ENCODE measurements around the gene GALNT15.
A peak's percentile ranks its signal among the peaks of the same experiment; 100 is the strongest.

The GALNT15 gene

GRCh38 chr3:16257309-16257708 is 82.8 kb downstream of the GALNT15 start:
- no peak for DNase-seq

- DNase-seq = no peak
Measured at GRCh38 chr3:16258177-16258576, 83.7 kb downstream of the GALNT15 start.

- no peak for DNase-seq
Measured at GRCh38 chr3:16258866-16259265, 84.4 kb downstream of the GALNT15 start.

GRCh38 chr3:16260046-16260445 is 85.6 kb downstream of the GALNT15 start:
- no peak for DNase-seq

GRCh38 chr3:16262174-16262573 is 87.7 kb downstream of the GALNT15 start:
- DNase-seq = no peak

GRCh38 chr3:16264174-16264707 is 89.8 kb downstream of the GALNT15 start:
- DNase-seq = no peak

- peak; percentile 100 for DNase-seq
Measured at GRCh38 chr3:16264708-16265454, 90.4 kb downstream of the GALNT15 start, which contains the start of the genes DPH3 and OXNAD1. TSS of gene DPH3 (minus strand) at chr3:16264943. CDS start at chr3:16264876, 67 bp downstream. TSS of gene OXNAD1 (plus strand) at chr3:16265212. CDS start at chr3:16270953, 5,741 bp downstream.

- no peak for DNase-seq
Measured at GRCh38 chr3:16265455-16265786, 90.9 kb downstream of the GALNT15 start.

GRCh38 chr3:16266714-16267113 is 92.2 kb downstream of the GALNT15 start:
- no peak for DNase-seq

- DNase-seq = no peak
Measured at GRCh38 chr3:16270855-16271254, 96.4 kb downstream of the GALNT15 start.

- DNase-seq = no peak
Measured at GRCh38 chr3:16272588-16272987, 98.1 kb downstream of the GALNT15 start.

GRCh38 chr3:16273867-16274266 is 99.4 kb downstream of the GALNT15 start:
- DNase-seq = no peak

- no peak for DNase-seq
Measured at GRCh38 chr3:16277471-16277870, 103.0 kb downstream of the GALNT15 start.

GRCh38 chr3:16279010-16279801 is 104.7 kb downstream of the GALNT15 start:
- DNase-seq = no peak

- no peak for DNase-seq
Measured at GRCh38 chr3:16280671-16281070, 106.2 kb downstream of the GALNT15 start.
